ENCODE measurements around the gene USP6. TPM values are rescaled to one million over a fixed set of nuclear protein-coding genes. Genes with fewer than 3 reads are reported as not detected.
"Not testable (repeated sequence)": the region's sequence is repeated elsewhere in the genome, so short reads cannot be mapped to it uniquely, and the experiment has no call there.

USP6 gene
- total RNA-seq, 1 experiment from 2014 or later: not detected

DNA sequence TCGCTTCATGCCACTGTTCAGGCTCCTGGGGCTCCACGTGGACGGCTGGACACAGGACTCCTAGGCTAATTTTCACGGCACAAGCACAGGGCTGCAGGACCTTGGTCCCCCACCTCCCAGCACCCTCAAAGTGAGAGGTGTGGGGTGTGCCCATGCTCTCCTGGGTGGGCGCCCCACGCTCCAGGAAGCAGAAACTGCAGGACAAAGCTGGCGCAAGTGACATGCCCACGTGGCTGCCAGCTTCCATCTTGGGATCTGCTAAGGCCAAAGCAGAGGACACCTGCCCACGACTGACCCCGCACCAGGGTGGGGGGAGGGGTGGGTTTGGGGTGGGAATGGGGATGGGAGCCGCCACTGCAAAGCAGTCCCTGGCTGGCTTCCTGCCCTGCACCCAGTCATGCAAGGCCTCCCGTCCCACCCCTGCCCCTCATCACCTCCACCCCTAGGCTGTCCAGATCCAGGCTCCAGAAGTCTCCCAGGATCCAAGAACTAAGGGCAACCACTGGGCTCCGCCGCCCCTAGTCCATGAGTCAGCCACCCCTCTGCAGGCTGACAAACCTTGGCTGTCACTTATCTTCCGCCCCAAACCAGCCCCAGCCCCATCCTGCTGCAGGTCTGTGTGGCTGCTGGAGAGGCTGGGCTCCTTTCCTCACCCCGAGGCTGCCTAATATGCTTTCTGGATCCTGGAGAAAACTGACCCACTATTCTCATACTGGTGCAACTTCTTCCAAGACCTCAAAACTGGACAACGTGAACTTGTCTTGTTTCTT lies 11.1 kb downstream of the USP6 start:
- H3K4me3 Mint-ChIP-seq (ENCODE audit: low read depth, unreplicated experiment): no peak overlapping the region
- intact Hi-C loops (cut with micrococcal nuclease; ENCODE audit: unreplicated experiment): no loop called here
- no peak overlapping the region for H3K27ac Mint-ChIP-seq (ENCODE audit: unreplicated experiment)
- H3K4me1 Mint-ChIP-seq (ENCODE audit: low read depth, unreplicated experiment): no peaks in the 10 kb centered on the region
- no peaks in the 10 kb centered on the region for H3K9me3 Mint-ChIP-seq (ENCODE audit: low read depth, unreplicated experiment)
- CTCF ChIA-PET: no interaction called here
- no peak for DNase-seq
- TF ChIP-seq, protein P1, sequence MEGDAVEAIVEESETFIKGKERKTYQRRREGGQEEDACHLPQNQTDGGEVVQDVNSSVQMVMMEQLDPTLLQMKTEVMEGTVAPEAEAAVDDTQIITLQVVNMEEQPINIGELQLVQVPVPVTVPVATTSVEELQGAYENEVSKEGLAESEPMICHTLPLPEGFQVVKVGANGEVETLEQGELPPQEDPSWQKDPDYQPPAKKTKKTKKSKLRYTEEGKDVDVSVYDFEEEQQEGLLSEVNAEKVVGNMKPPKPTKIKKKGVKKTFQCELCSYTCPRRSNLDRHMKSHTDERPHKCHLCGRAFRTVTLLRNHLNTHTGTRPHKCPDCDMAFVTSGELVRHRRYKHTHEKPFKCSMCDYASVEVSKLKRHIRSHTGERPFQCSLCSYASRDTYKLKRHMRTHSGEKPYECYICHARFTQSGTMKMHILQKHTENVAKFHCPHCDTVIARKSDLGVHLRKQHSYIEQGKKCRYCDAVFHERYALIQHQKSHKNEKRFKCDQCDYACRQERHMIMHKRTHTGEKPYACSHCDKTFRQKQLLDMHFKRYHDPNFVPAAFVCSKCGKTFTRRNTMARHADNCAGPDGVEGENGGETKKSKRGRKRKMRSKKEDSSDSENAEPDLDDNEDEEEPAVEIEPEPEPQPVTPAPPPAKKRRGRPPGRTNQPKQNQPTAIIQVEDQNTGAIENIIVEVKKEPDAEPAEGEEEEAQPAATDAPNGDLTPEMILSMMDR (IDR thresholded peaks at IDR 0.05; ENCODE audit: unreplicated experiment): no peak
- peaks cover 5% of the 10 kb centered on the region for H3K36me3 Mint-ChIP-seq (ENCODE audit: insufficient read depth, unreplicated experiment)
- peaks cover 58% of the 10 kb centered on the region for H3K27me3 Mint-ChIP-seq (ENCODE audit: unreplicated experiment)
- no TSS peak for BruUV-seq (replicated peaks)

DNA sequence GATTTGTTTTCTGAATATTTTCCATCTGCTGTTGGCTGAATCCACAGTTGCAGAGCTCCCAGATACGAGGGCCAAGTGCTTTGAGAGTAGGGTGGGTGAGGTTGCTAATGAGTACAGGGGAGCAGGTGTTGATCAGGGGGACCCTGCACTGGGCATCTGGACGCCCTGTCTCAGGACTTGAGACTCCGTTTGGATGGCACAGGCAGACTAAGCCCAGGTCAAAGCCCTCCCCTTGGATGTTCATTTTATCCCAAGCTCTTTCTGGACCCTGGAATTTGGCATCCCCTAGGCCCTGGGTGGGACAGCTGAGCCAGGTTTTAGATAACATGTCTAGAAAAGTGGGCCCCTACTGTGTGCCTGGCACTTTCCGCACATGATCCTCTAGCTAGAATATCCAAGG lies 12.1 kb downstream of the USP6 start:
- Mint-ChIP-seq H3K4me1 (ENCODE audit: low read depth, unreplicated experiment) (no peaks in the 10 kb centered on the region), H3K4me3 (ENCODE audit: low read depth, unreplicated experiment) (no peak overlapping the region), H3K9me3 (ENCODE audit: low read depth, unreplicated experiment) (no peaks in the 10 kb centered on the region), H3K36me3 (ENCODE audit: insufficient read depth, unreplicated experiment) (no peaks in the 10 kb centered on the region), H3K27ac (ENCODE audit: unreplicated experiment) (no peak overlapping the region), H3K27me3 (ENCODE audit: unreplicated experiment) (peaks cover 51% of the 10 kb centered on the region)
- intact Hi-C loops (cut with micrococcal nuclease; ENCODE audit: unreplicated experiment): no loop called here
- CTCF ChIA-PET: interaction anchor here (0.6 kb wide), 1 partner anchor 86 kb away, joined by 4 read pairs; no protein-coding TSS in a partner anchor
- no peak for DNase-seq
- TF ChIP-seq, protein P1 (IDR thresholded peaks at IDR 0.05; ENCODE audit: unreplicated experiment): no peak
- no TSS peak for BruUV-seq (replicated peaks)

DNA sequence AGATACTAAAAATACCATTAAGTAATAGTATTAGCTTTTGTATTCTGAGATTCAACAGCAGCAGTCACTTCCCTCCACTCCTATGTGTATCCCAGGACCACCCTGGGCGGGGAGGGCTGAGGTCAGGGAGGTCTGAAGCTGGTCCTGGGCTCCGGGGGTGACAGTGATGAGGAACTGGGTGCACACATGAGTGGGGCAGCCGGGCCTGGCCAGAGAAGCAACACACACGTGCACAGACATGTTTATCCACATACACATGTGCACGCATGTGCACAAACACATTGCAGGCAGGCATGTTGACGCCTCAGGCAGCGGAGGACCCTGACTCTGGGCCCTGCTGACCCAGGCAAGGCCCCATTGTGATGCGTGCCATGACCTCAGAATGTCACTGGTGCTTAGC lies 12.6 kb downstream of the USP6 start:
- H3K4me1 Mint-ChIP-seq (ENCODE audit: low read depth, unreplicated experiment); DNase-seq; H3K36me3 Mint-ChIP-seq (ENCODE audit: insufficient read depth, unreplicated experiment); intact Hi-C loops (cut with micrococcal nuclease; ENCODE audit: unreplicated experiment); H3K27ac Mint-ChIP-seq (ENCODE audit: unreplicated experiment); H3K4me3 Mint-ChIP-seq (ENCODE audit: low read depth, unreplicated experiment); BruUV-seq (replicated peaks); H3K9me3 Mint-ChIP-seq (ENCODE audit: low read depth, unreplicated experiment): not testable (repeated sequence)
- peaks cover 51% of the 10 kb centered on the region for H3K27me3 Mint-ChIP-seq (ENCODE audit: unreplicated experiment)
- CTCF ChIA-PET: interaction anchor here (0.6 kb wide), 1 partner anchor 86 kb away, joined by 4 read pairs; no protein-coding TSS in a partner anchor

DNA sequence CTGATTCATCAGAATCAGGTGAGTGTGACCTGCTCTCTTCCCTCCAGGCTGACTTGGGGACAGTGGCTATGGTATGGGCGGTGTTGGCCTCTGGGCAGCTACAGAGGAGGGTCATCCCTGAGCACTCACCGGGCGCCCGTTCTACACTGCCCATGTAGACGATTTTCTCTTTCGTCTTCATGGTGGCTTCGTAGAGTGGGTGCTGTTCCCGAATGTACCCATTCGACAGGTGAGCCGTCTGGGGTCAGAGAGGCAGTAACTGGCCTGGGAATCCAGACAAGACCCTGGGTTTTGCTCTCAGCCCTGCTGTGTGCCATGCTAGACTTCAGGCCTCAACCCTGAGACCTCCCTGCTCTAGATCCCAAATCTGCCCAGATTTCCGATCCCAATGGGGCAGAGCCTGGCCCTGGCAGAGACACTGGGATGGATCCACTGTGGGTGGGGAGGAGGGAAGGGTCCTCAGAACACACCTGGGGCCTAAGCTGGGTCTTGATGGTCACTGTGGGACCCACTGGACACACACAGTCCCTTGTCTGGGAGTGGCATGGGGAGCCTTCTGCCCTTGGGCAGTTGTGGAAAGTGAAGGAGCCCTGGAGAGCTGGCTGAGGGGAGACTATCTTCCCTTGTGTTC lies 13.2 kb downstream of the USP6 start:
- H3K27ac Mint-ChIP-seq (ENCODE audit: unreplicated experiment): no peak overlapping the region
- CTCF ChIA-PET: no interaction called here
- H3K9me3 Mint-ChIP-seq (ENCODE audit: low read depth, unreplicated experiment): no peaks in the 10 kb centered on the region
- H3K36me3 Mint-ChIP-seq (ENCODE audit: insufficient read depth, unreplicated experiment): no peaks in the 10 kb centered on the region
- TF ChIP-seq, protein P1 (IDR thresholded peaks at IDR 0.05; ENCODE audit: unreplicated experiment): no peak
- H3K4me1 Mint-ChIP-seq (ENCODE audit: low read depth, unreplicated experiment): no peaks in the 10 kb centered on the region
- DNase-seq: no peak
- H3K27me3 Mint-ChIP-seq (ENCODE audit: unreplicated experiment): peaks cover 47% of the 10 kb centered on the region
- intact Hi-C loops (cut with micrococcal nuclease; ENCODE audit: unreplicated experiment): no loop called here
- H3K4me3 Mint-ChIP-seq (ENCODE audit: low read depth, unreplicated experiment): no peak overlapping the region
- BruUV-seq (replicated peaks): no TSS peak

DNA sequence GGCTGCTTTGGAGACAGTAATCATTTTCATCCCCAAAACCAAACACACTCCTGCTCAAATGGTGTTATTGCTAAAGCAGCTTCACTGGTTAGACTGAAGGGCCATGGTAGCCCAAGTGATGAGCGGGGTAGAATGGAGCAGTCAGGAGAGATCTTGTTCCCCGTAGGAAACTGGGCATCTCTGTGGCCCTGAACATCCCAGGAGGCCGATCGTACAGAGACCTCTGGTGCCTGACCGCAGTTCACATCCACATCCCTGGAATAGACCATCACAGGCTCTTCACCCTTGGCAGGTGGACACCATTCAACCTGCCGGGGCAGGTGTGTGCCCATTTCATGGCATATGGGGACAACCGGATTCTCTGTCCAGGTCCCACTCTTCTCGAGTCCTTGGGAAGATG lies 13.9 kb downstream of the USP6 start:
- H3K27me3 Mint-ChIP-seq (ENCODE audit: unreplicated experiment): peaks cover 40% of the 10 kb centered on the region
- intact Hi-C loops (cut with micrococcal nuclease; ENCODE audit: unreplicated experiment); BruUV-seq (replicated peaks); H3K36me3 Mint-ChIP-seq (ENCODE audit: insufficient read depth, unreplicated experiment); H3K27ac Mint-ChIP-seq (ENCODE audit: unreplicated experiment); H3K4me1 Mint-ChIP-seq (ENCODE audit: low read depth, unreplicated experiment); H3K9me3 Mint-ChIP-seq (ENCODE audit: low read depth, unreplicated experiment); CTCF ChIA-PET; DNase-seq; H3K4me3 Mint-ChIP-seq (ENCODE audit: low read depth, unreplicated experiment): not testable (repeated sequence)

DNA sequence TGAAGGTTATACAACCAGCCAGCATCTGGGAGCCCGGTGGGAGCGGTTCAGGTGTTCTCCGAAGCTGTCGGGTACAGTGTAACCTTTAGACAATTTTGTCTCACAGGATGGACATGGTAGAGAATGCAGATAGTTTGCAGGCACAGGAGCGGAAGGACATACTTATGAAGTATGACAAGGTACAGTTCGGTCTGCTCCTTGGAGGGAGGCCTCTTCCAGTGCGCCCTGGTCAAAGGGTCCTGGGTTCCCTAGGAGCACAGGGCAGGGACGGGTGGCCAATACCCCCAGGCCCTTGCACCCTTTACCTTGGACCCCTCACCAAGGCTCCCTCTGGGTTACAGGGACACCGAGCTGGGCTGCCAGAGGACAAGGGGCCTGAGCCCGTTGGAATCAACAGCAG lies 14.4 kb downstream of the USP6 start:
- BruUV-seq (replicated peaks); H3K9me3 Mint-ChIP-seq (ENCODE audit: low read depth, unreplicated experiment); H3K4me3 Mint-ChIP-seq (ENCODE audit: low read depth, unreplicated experiment); DNase-seq; H3K36me3 Mint-ChIP-seq (ENCODE audit: insufficient read depth, unreplicated experiment); H3K27ac Mint-ChIP-seq (ENCODE audit: unreplicated experiment); H3K4me1 Mint-ChIP-seq (ENCODE audit: low read depth, unreplicated experiment); CTCF ChIA-PET; intact Hi-C loops (cut with micrococcal nuclease; ENCODE audit: unreplicated experiment): not testable (repeated sequence)
- H3K27me3 Mint-ChIP-seq (ENCODE audit: unreplicated experiment): peaks cover 37% of the 10 kb centered on the region

DNA sequence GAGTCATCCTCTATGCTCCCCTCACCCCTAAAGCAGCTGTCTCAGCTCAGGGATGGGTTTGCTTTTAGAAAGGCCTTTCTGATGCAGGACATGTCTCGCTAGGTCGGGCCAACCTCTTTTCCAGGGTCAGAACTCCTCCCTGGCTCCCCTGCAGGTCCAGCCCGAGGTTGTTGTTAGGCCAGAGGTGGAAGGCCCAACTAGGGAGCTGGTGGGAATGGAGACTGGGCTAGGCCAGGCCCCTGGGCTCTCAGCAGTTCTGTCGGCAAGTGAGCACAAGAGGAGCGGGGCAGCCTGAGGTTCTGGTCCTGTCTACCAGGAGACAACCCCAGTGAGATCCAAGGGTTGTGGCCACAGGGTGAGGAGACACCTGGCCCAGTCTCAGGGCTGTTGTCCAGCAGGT lies 14.9 kb downstream of the USP6 start:
- CTCF ChIA-PET; intact Hi-C loops (cut with micrococcal nuclease; ENCODE audit: unreplicated experiment): not testable (repeated sequence)

More for the DNA sequence above, 14.9 kb downstream of the USP6 start:
- not testable (repeated sequence) for H3K36me3 Mint-ChIP-seq (ENCODE audit: insufficient read depth, unreplicated experiment); DNase-seq; BruUV-seq (replicated peaks); H3K4me3 Mint-ChIP-seq (ENCODE audit: low read depth, unreplicated experiment); H3K27ac Mint-ChIP-seq (ENCODE audit: unreplicated experiment); H3K4me1 Mint-ChIP-seq (ENCODE audit: low read depth, unreplicated experiment); H3K9me3 Mint-ChIP-seq (ENCODE audit: low read depth, unreplicated experiment)
- H3K27me3 Mint-ChIP-seq (ENCODE audit: unreplicated experiment): peaks cover 37% of the 10 kb centered on the region

Measured in Calu3 (cell line).